HCT116 (cell line): ENCODE measurements around the gene GMEB2. TPM values are rescaled to one million over a fixed set of nuclear protein-coding genes. Genes with fewer than 3 reads are reported as not detected.

Experiments used
- ATAC-seq: fragments of 200-7000 bp; cut with Tn5 transposase; 2 replicates; pipeline ENCODE4 v1.9.1; 2020; ENCODE audit warnings: mild to moderate bottlenecking, moderate library complexity
- BruUV-seq: library from RNA; stranded (reverse); fragments of 400-500 nt; replicated peaks from 2 replicates; lab custom pipeline; 2021; lab: Mats Ljungman, UMichigan
- CTCF ChIA-PET: fragments of 300-600 bp; sonication (Branson Sonifier 250); formaldehyde crosslinking; loops from one replicate; lab custom pipeline; 2021; ENCODE audit warnings: antibody characterized with exemption; lab: Charles Lee
- POLR2A ChIA-PET: fragments of 300-600, 350-600 bp; sonication (Branson Sonifier 250); formaldehyde crosslinking; loops from one replicate; lab custom pipeline; 2021; ENCODE audit warnings: antibody characterized with exemption; lab: Charles Lee
- RAD21 ChIA-PET, 2 experiments: fragments of 300-600 bp; sonication (Branson Sonifier 250); formaldehyde crosslinking; loops; one replicate each; lab custom pipeline; 2023; ENCODE audit warnings: low total read pairs in 2 of 2; ENCODE audit not compliant: uncharacterized antibody in 2 of 2, unreplicated experiment in 2 of 2, low non-redundant PET in 1 of 2; lab: Charles Lee
- DNase-seq: peaks from one replicate; pipeline ENCODE4 v3.0.0-alpha.2; 2010; ENCODE audit warnings: low read depth, low spot score
- H2AFZ ChIP-seq: fragments of 200-600 bp; shearing (Covaris generic), sonication (generic); 2 replicates; pipeline ENCODE4 v1.6.1; 2017; ENCODE audit warnings: low read depth, mixed run types, mixed read lengths, antibody characterized with exemption, low read length; ENCODE audit not compliant: poor library complexity, severe bottlenecking
- H3K27ac ChIP-seq: 2 replicates; pipeline ENCODE4 v1.5.1; 2012; ENCODE audit warnings: low read depth, low read length
- H3K27me3 ChIP-seq: fragments of 200-600 bp; sonication (generic); 2 replicates; pipeline ENCODE4 v1.6.1; 2016; ENCODE audit warnings: mixed run types, low read length, mixed read lengths; ENCODE audit not compliant: insufficient read depth
- H3K36me3 ChIP-seq, 2 experiments: fragments of 200-500 bp in 1 of 2; fragments of 200-600 bp in 1 of 2; sonication (Bioruptor generic) in 1 of 2; sonication (generic) in 1 of 2; 2 replicates each; pipeline versions ENCODE4 v1.5.1 to v1.6.1; 2014 to 2016; ENCODE audit warnings: low read length in 2 of 2, inconsistent platforms in 1 of 2, mixed read lengths in 1 of 2, mixed run types in 1 of 2; ENCODE audit not compliant: insufficient read depth in 2 of 2, control insufficient read depth in 1 of 2
- H3K4me1 ChIP-seq, 2 experiments: fragments of 200-600 bp in 1 of 2; sonication (generic) in 1 of 2; 2 replicates each; pipeline versions ENCODE4 v1.5.1 to v1.6.1; 2012 to 2017; ENCODE audit warnings: low read length in 2 of 2, inconsistent platforms in 1 of 2, mild to moderate bottlenecking in 1 of 2, mixed read lengths in 1 of 2, mixed run types in 1 of 2, moderate library complexity in 1 of 2; ENCODE audit not compliant: insufficient read depth in 2 of 2, control insufficient read depth in 1 of 2
- H3K4me2 ChIP-seq: fragments of 200-600 bp; sonication (generic); 2 replicates; pipeline ENCODE4 v1.6.1; 2017; ENCODE audit warnings: mixed run types, low read length, mixed read lengths
- H3K4me3 ChIP-seq, 2 experiments: fragments of 200-600 bp in 1 of 2; sonication (generic) in 1 of 2; replicated peaks in 1 of 2; 2 replicates each; pipeline ENCODE4 v1.5.1; 2011 to 2016; ENCODE audit warnings: low read length in 2 of 2, control low read depth in 1 of 2, low read depth in 1 of 2, mild to moderate bottlenecking in 1 of 2, mixed read lengths in 1 of 2, mixed run types in 1 of 2
- H3K79me2 ChIP-seq: fragments of 200-600 bp; sonication (generic); 2 replicates; pipeline ENCODE4 v1.6.1; 2017; ENCODE audit warnings: mild to moderate bottlenecking, mixed run types, low read length, moderate library complexity, mixed read lengths; ENCODE audit not compliant: insufficient read depth
- H3K9ac ChIP-seq: fragments of 200-600 bp; sonication (generic); 2 replicates; pipeline ENCODE4 v1.6.1; 2016; ENCODE audit warnings: low read length, mixed read lengths
- H3K9me2 ChIP-seq: fragments of 200-600 bp; sonication (generic), shearing (Covaris generic); 2 replicates; pipeline ENCODE4 v1.6.1; 2017; ENCODE audit warnings: mixed run types, mild to moderate bottlenecking, moderate library complexity; ENCODE audit not compliant: insufficient read depth
- H3K9me3 ChIP-seq, 2 experiments: fragments of 200-500 bp in 1 of 2; fragments of 200-600 bp in 1 of 2; sonication (Bioruptor generic) in 1 of 2; sonication (generic) in 1 of 2; 2 replicates each; pipeline ENCODE4 v1.6.1; 2014 to 2017; ENCODE audit warnings: low read length in 2 of 2, mixed read lengths in 2 of 2, inconsistent platforms in 1 of 2, low read depth in 1 of 2, mild to moderate bottlenecking in 1 of 2, mixed run types in 1 of 2, moderate library complexity in 1 of 2; ENCODE audit not compliant: control insufficient read depth in 1 of 2, insufficient read depth in 1 of 2
- H4K20me1 ChIP-seq: fragments of 200-600 bp; sonication (generic), shearing (Covaris generic); 2 replicates; pipeline ENCODE4 v1.6.1; 2017; ENCODE audit warnings: mixed run types, mild to moderate bottlenecking, moderate library complexity; ENCODE audit not compliant: insufficient read depth
- CBX3 ChIP-seq: IDR thresholded peaks from 2 replicates; pipeline ENCODE4 v1.6.1; 2012; ENCODE audit warnings: low read depth
- EGR1 ChIP-seq: IDR thresholded peaks from 2 replicates; pipeline ENCODE4 v1.6.1; 2012; ENCODE audit warnings: low read depth
- ELF1 ChIP-seq: IDR thresholded peaks from 2 replicates; pipeline ENCODE4 v1.6.1; 2012; ENCODE audit warnings: low read depth, borderline replicate concordance
- EZH2 ChIP-seq: fragments of 200-600 bp; sonication (generic); IDR thresholded peaks from 2 replicates; pipeline ENCODE4 v1.6.1; 2017; ENCODE audit warnings: antibody characterized with exemption, mixed run types
- EZH2phosphoT487 ChIP-seq: fragments of 200-600 bp; IDR thresholded peaks from 2 replicates; pipeline ENCODE4 v1.6.1; 2018; ENCODE audit warnings: antibody characterized with exemption, borderline replicate concordance
- FOSL1 ChIP-seq: IDR thresholded peaks from 2 replicates; pipeline ENCODE4 v1.6.1; 2012; ENCODE audit warnings: low read depth
- JUND ChIP-seq: IDR thresholded peaks from 2 replicates; pipeline ENCODE4 v1.6.1; 2012
- POLR2A ChIP-seq: IDR thresholded peaks from 2 replicates; pipeline ENCODE4 v1.7.0; 2011; ENCODE audit warnings: borderline replicate concordance; ENCODE audit not compliant: insufficient read depth, insufficient read length; ENCODE audit errors: extremely low read depth
- POLR2AphosphoS5 ChIP-seq: IDR thresholded peaks from 2 replicates; pipeline ENCODE4 v1.6.1; 2011; ENCODE audit warnings: mild to moderate bottlenecking, low read depth, low read length, moderate library complexity
- RAD21 ChIP-seq: IDR thresholded peaks from 2 replicates; pipeline ENCODE4 v1.6.1; 2012; ENCODE audit warnings: low read depth, mild to moderate bottlenecking
- SIN3A ChIP-seq: IDR thresholded peaks from 2 replicates; pipeline ENCODE4 v1.6.1; 2012; ENCODE audit warnings: low read depth
- SRF ChIP-seq: IDR thresholded peaks from 2 replicates; pipeline ENCODE4 v1.6.1; 2012; ENCODE audit warnings: low read depth
- TCF7L2 ChIP-seq: IDR thresholded peaks from 2 replicates; pipeline ENCODE4 v1.7.0; 2011; ENCODE audit warnings: borderline replicate concordance, inconsistent platforms; ENCODE audit not compliant: insufficient read depth, insufficient read length; ENCODE audit errors: extremely low read depth
- YY1 ChIP-seq: IDR thresholded peaks from 2 replicates; pipeline ENCODE4 v1.6.1; 2011; ENCODE audit warnings: low read length, low read depth, moderate library complexity, mild to moderate bottlenecking; ENCODE audit not compliant: insufficient replicate concordance; ENCODE audit errors: extremely low read depth
- ZBTB33 ChIP-seq: IDR thresholded peaks from 2 replicates; pipeline ENCODE4 v1.6.1; 2011; ENCODE audit warnings: mild to moderate bottlenecking, low read length, moderate library complexity; ENCODE audit not compliant: insufficient replicate concordance; ENCODE audit errors: extremely low read depth
- ZNF274 ChIP-seq: fragments of 200-500 bp; sonication (Bioruptor generic); IDR thresholded peaks from 2 replicates; pipeline ENCODE4 v1.6.1; 2014; ENCODE audit warnings: mild to moderate bottlenecking, low read depth, low read length, inconsistent platforms
- intact Hi-C: fragments of 100-400 bp; cut with micrococcal nuclease; formaldehyde crosslinking; loops from 2 replicates; pipeline ENCODE4 v1.10.0; 2022
- total RNA-seq: library from RNA; stranded (reverse); gene quantifications from one replicate; pipeline ENCODE4 v1.2.1, GENCODE V29; 2021; ENCODE audit not compliant: unreplicated experiment
- TF ChIP-seq, protein P1 (sequence below): IDR thresholded peaks from 2 replicates; pipeline ENCODE4 v1.6.1; 2012
- TF ChIP-seq, protein P2 (sequence below): IDR thresholded peaks from 2 replicates; pipeline ENCODE4 v1.6.1; 2012; ENCODE audit warnings: low read depth

Gene GMEB2
- total RNA-seq, 1 experiment from 2014 or later, result 13.9 TPM

GRCh38 chr20:63544241-63544957 is 82.5 kb downstream of the GMEB2 start (continued):
- TF ChIP-seq ZBTB33 (no peak), FOSL1 (no peak), ELF1 (no peak), EZH2phosphoT487 (no peak), YY1 (no peak)
- TF ChIP-seq, protein P1, sequence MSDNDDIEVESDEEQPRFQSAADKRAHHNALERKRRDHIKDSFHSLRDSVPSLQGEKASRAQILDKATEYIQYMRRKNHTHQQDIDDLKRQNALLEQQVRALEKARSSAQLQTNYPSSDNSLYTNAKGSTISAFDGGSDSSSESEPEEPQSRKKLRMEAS, result no peak

- no peak for TF ChIP-seq EZH2
- no peak for TF ChIP-seq CBX3
- no peak for TF ChIP-seq TCF7L2
- TF ChIP-seq, protein P2, sequence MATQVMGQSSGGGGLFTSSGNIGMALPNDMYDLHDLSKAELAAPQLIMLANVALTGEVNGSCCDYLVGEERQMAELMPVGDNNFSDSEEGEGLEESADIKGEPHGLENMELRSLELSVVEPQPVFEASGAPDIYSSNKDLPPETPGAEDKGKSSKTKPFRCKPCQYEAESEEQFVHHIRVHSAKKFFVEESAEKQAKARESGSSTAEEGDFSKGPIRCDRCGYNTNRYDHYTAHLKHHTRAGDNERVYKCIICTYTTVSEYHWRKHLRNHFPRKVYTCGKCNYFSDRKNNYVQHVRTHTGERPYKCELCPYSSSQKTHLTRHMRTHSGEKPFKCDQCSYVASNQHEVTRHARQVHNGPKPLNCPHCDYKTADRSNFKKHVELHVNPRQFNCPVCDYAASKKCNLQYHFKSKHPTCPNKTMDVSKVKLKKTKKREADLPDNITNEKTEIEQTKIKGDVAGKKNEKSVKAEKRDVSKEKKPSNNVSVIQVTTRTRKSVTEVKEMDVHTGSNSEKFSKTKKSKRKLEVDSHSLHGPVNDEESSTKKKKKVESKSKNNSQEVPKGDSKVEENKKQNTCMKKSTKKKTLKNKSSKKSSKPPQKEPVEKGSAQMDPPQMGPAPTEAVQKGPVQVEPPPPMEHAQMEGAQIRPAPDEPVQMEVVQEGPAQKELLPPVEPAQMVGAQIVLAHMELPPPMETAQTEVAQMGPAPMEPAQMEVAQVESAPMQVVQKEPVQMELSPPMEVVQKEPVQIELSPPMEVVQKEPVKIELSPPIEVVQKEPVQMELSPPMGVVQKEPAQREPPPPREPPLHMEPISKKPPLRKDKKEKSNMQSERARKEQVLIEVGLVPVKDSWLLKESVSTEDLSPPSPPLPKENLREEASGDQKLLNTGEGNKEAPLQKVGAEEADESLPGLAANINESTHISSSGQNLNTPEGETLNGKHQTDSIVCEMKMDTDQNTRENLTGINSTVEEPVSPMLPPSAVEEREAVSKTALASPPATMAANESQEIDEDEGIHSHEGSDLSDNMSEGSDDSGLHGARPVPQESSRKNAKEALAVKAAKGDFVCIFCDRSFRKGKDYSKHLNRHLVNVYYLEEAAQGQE, result no peak
- TF ChIP-seq RAD21, result no peak
- no peak for TF ChIP-seq FOSL1
- TF ChIP-seq, protein P1, result no peak
- TF ChIP-seq EGR1, result no peak
- TF ChIP-seq SRF, result no peak
- TF ChIP-seq POLR2A, result no peak
- TF ChIP-seq ZNF274, result no peak
- TF ChIP-seq JUND, result no peak
- no peak for TF ChIP-seq YY1
- no peak for TF ChIP-seq SIN3A
- no peak for TF ChIP-seq POLR2AphosphoS5
- TF ChIP-seq, all 23 proteins: peak for 0
- CTCF ChIA-PET, result interaction anchor here (1.3 kb wide), 1 partner anchor 321 kb away, joined by 3 read pairs; the partner anchor contains the start of gene TPD52L2
- H4K20me1 ChIP-seq, result no peaks in the 10 kb centered on the region
- no peaks in the 10 kb centered on the region for H3K27me3 ChIP-seq
- peaks cover 45 to 84% of the 10 kb centered on the region in 2 experiments for H3K4me1 ChIP-seq
- no peaks in the 10 kb centered on the region for H3K36me3 ChIP-seq
- H3K27ac ChIP-seq, result no peak overlapping the region; the same call in 1 of the 2 replicates
- H3K4me2 ChIP-seq, result peak overlapping the region; percentile 76; the same call in 1 of the 2 replicates
- no peaks in the 10 kb centered on the region for H3K79me2 ChIP-seq
- POLR2A ChIA-PET, result interaction anchor here (1.6 kb wide), 1 partner anchor 322 kb away, joined by 8 read pairs; the partner anchor contains the start of gene TPD52L2
- BruUV-seq, result no TSS peak
- intact Hi-C loops, result no loop called here
- no peaks in the 10 kb centered on the region for H3K9me3 ChIP-seq
- H3K9ac ChIP-seq, result no peak overlapping the region
- H2AFZ ChIP-seq, result no peak overlapping the region
- ATAC-seq (no peak), DNase-seq (no peak)
- RAD21 ChIA-PET, result no interaction called here
- H3K9me2 ChIP-seq, result no peaks in the 10 kb centered on the region
- no peak overlapping the region for H3K4me3 ChIP-seq
These were observed 83.2 kb downstream of the GMEB2 start for GRCh38 chr20:63543733-63544132.
